Subcutaneous adipose tissue (tissue), 4 donors: Measurements from ENCODE around the gene ALOX12B. TPM values are rescaled to one million over a fixed set of nuclear protein-coding genes. Genes with fewer than 3 reads are reported as not detected.

Source experiments
- total RNA-seq, 4 donors: library from RNA; depleted of rRNA; stranded (reverse); fragments of >200 nt; gene quantifications; one replicate each; pipeline ENCODE4 v1.1.0, GENCODE V29; 2016
- TF ChIP-seq, protein P1 (sequence below): fragments of 450-650 bp; IDR thresholded peaks from one replicate; pipeline ENCODE4 v1.5.1; 2016; ENCODE audit warnings: low read depth, mild to moderate bottlenecking, control low read depth, antibody characterized with exemption, moderate library complexity

The ALOX12B gene
- total RNA-seq, 4 donors from 2014 or later, result not detected

DNA sequence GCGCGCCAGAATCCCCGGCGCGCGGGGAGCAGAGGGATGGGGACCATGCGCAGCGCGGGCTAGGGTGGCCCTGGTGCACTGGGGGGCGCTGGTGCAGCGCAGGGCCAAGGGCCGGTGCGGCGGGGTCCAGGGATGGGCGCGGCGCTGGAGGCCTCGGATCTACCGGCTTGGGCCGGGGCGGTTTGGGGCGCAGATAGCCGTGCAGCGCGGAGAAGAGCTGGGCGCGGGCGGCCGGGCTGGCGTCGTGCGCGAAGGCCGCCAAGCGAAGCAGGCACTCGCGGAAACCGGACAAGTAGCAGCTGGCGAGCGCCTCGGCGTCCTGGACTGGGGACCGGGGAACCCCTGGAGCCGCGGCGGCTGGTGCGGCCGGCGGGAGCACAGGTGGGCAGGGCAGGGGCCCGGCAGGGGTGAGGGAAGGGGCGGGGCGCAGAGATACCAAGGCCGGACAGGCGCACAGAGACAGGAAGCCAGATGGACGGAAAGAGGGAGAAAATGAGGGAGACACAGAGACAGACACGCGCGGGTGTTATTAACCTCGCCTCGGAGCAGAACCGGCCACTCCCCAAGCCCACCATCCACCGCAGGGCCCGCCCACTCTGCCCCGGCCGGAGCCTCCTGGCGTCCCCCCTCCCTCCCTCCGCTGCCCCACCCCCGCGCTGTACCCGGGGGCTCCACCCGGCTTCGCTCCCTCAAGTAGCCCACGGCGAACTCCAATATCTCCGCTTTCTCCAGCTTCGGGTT is 34.3 kb upstream of the ALOX12B start:
- TF ChIP-seq, protein P1, sequence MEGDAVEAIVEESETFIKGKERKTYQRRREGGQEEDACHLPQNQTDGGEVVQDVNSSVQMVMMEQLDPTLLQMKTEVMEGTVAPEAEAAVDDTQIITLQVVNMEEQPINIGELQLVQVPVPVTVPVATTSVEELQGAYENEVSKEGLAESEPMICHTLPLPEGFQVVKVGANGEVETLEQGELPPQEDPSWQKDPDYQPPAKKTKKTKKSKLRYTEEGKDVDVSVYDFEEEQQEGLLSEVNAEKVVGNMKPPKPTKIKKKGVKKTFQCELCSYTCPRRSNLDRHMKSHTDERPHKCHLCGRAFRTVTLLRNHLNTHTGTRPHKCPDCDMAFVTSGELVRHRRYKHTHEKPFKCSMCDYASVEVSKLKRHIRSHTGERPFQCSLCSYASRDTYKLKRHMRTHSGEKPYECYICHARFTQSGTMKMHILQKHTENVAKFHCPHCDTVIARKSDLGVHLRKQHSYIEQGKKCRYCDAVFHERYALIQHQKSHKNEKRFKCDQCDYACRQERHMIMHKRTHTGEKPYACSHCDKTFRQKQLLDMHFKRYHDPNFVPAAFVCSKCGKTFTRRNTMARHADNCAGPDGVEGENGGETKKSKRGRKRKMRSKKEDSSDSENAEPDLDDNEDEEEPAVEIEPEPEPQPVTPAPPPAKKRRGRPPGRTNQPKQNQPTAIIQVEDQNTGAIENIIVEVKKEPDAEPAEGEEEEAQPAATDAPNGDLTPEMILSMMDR, result no peak

DNA sequence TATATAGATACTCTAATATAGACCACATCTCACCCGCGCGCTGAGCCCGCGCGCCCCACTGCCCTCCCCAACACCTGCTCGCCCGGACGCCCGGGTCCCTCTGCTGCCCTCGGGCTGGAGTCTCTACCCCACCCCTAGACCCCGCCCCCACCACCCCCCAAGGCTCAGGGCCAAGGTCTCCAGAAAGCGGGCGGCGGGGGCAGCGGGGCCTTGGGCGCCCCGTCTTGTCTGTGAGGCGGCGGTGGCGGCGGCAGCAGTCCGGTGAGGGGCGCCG is 33.8 kb upstream of the ALOX12B start:
- TF ChIP-seq, protein P1, result no peak

DNA sequence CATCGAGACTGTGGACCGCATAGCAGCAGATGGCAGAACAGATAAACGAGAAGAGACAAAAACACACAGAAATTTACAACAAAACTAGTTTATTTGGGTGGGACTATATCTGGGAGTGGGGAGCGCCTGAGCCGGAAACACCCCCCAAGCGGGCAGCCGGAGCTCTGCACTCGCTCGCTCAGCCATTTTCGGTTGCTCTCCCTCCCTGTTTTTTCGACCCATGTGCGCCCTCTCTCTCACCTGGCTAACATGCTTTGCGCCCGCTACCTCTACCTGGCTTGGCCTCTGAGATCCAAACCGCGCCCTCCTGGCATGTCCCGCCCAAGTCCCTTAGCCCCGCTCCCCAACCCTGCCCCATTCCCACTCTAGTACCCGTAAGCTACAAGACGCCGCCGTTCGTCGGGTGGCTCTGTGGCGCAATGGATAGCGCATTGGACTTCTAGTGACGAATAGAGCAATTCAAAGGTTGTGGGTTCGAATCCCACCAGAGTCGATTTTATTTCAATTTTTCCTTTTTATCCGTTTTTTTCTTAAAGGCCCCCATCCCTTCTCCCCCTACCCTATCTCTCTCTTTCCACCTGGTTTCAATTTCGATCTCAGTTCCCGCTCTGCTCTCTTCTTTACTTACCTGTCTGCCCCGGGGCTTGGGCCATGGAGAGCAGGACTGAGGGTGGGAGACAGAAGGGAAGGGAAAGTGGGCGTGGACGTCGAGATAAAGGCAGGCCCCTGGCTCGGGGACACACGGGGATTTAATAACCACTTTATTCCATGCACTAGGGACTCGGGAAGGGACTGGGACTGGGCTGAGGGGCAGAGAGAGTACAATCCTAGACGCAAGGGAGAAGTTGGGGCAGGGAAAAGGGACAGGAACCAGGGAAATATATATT is 33.2 kb upstream of the ALOX12B start:
- TF ChIP-seq, protein P1, result no peak

DNA sequence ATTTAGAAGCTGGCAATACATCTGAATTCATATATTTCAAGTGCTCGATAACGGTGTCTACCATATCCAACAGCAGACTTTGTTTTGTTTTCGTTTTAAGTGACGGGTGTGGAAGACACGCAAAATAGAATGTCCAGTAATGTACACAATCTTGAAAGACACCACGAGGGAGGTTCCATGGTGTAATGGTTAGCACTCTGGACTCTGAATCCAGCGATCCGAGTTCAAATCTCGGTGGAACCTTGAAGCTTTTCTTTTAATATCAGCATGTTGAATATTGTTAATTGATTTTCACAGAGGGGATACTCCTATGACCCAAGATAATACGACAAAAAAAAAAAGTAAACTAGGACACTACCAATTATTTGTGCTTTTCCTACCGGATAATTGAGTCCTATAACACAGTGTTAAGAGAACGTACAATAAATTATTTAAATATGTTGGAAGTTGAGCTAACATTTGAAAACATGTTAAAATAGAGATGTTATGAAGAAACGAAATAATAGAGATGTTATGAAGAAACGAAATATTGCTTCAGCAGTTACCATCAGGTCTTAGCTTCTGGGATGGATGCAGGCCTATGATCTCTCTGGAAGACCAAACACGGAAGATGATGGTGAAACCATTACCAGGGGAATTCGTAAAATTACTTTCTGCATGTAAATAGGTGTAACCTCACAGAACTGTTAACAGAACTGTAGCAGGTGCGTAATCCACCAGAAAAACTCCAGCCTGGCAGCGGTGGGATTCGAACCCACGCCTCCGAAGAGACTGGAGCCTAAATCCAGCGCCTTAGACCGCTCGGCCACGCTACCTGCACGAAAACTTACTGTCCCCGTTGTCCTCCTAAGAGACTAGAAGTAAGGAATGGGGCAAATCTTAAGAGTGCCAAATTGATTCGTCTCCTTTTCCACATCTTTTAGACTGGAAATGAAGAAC is 32.3 kb upstream of the ALOX12B start:
- TF ChIP-seq, protein P1, result no peak

DNA sequence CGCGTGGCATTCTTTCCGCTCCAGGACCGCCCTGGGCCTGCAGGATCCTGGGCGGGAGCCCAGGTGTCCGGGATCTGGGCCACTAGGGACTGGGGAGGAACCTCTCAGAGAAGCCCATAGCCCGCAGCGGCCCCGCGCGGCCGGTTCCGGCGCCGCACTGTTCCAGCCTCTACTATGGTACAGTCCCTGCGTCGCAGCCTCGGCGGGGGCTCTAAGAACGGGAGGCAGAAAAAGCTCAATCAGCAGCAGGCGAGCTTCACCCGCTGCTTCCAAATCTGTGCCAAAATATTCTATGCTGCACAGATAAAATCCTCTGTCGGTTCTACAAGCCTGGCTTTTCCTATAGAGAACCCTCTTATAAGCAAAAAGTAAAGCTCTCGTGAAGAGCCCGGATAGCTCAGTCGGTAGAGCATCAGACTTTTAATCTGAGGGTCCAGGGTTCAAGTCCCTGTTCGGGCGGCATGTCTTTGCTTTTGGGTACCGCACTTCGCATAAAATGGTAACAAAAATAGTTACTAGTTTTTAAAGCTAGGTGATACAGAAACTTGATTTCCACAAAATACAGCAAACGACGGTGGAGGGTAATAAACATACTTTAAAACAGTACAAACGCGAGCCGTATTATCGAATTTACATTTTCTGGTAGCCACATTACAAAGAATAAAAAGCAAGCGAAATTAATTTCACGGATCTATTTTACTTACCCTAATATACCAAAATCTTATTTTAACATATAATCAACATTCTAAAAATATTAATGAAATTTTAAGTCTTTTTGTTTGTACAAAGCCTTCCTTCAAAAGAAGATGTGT is 31.5 kb upstream of the ALOX12B start:
- TF ChIP-seq, protein P1, result no peak

DNA sequence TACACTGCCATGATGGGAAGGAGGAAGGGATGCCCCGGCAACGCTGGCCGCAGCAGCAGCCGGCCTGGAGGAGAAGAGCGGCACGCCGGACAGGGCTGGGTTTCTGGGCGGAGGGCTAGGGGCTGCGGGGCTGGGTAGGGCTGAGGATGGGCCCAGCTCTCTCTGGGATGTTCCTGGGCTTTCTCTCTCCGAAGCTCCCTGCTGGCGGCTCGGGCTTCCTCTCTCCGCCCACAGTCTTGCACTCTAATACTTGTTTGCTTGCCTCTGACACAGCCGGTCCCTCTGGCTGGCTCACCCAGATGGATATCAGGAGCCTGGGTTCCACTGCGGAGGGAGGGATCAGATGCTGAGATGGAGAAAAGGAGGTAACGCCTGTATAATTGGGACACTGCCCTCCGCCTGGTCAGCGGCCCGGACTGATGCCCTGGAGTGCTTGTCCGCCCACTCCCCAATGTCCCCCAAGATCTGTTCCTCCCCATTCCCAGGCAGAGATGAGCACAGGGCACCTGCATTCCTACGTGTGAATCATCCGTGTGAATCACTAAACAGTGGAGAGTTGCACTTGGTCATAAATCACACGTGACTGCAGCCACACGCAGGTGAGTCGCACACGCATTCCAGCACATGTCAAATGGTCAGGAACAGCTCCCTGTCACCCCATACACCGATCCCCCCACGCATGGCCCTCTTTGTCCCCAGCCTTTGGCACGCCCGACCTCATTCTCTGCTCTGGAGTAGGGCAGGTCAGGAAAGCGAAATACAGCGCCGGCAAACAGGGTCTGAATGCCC is 30.7 kb upstream of the ALOX12B start, which contains the start of gene ALOXE3:
Gene ALOXE3 (minus strand): TSS at position 535 of the 789 bp plus-strand sequence. CDS start 524 bp downstream, at position 11.
- TF ChIP-seq, protein P1, result no peak
